Measurements from ENCODE around the gene NRG2. TPM values are rescaled to one million over a fixed set of nuclear protein-coding genes. Genes with fewer than 3 reads are reported as not detected.

Gene NRG2
- total RNA-seq, 1 experiment from 2014 or later, result 0.59 TPM

- Mint-ChIP-seq H3K36me3 (ENCODE audit: insufficient read depth, unreplicated experiment) (no peaks in the 10 kb centered on the region), H3K9me3 (ENCODE audit: unreplicated experiment) (no peaks in the 10 kb centered on the region), H3K4me3 (ENCODE audit: unreplicated experiment) (no peak overlapping the region), H3K27ac (ENCODE audit: unreplicated experiment) (no peak overlapping the region), H3K27me3 (ENCODE audit: insufficient read depth, unreplicated experiment) (peaks cover under 1% of the 10 kb centered on the region), H3K4me1 (ENCODE audit: low read depth, unreplicated experiment) (no peaks in the 10 kb centered on the region)
- peaks cover 17% of the 10 kb centered on the region for H3K4me1 ChIP-seq
- no peak overlapping the region for H3K4me3 ChIP-seq (ENCODE audit: low read depth, low read length)
- ChIA-PET CTCF (interaction anchor here (1.7 kb wide), 1 partner anchor 28 kb away, joined by 7 read pairs; no protein-coding TSS in a partner anchor), POLR2A (no interaction called here)
- no peak for TF ChIP-seq CTCF (IDR thresholded peaks at IDR 0.05; ENCODE audit: insufficient read depth in 1 of 2, low read depth in 1 of 2, low read length in 1 of 2, severe bottlenecking in 1 of 2, unreplicated experiment in 1 of 2)
- H3K9me3 ChIP-seq, result no peaks in the 10 kb centered on the region
- no peaks in the 10 kb centered on the region for H3K36me3 ChIP-seq (ENCODE audit: control insufficient read depth, insufficient read depth, low read length)
- intact Hi-C loops (cut with micrococcal nuclease; ENCODE audit: unreplicated experiment), result loop anchor here (1.0 to 5.0 kb wide), 2 partner anchors 26 to 45 kb away; partner anchors contain the start of gene NRG2
- no peaks in the 10 kb centered on the region for H3K27me3 ChIP-seq (replicated peaks; ENCODE audit: control insufficient read depth, insufficient read depth, low read length)
- peak in 1 of 2 experiments; percentile 14 for DNase-seq
- no TSS peak for BruUV-seq (replicated peaks)
These were observed 45.8 kb downstream of the NRG2 start for GRCh38 chr5:139997276-139997675.

GRCh38 chr5:139995929-139996328 is 47.2 kb downstream of the NRG2 start:
- intact Hi-C loops (cut with micrococcal nuclease; ENCODE audit: unreplicated experiment), result loop anchor here (5.0 kb wide), 1 partner anchor 46 kb away; the partner anchor contains the start of gene NRG2
- Mint-ChIP-seq H3K27ac (ENCODE audit: unreplicated experiment) (no peak overlapping the region), H3K9me3 (ENCODE audit: unreplicated experiment) (no peaks in the 10 kb centered on the region), H3K4me1 (ENCODE audit: low read depth, unreplicated experiment) (no peaks in the 10 kb centered on the region), H3K36me3 (ENCODE audit: insufficient read depth, unreplicated experiment) (no peaks in the 10 kb centered on the region), H3K4me3 (ENCODE audit: unreplicated experiment) (no peak overlapping the region), H3K27me3 (ENCODE audit: insufficient read depth, unreplicated experiment) (no peaks in the 10 kb centered on the region)
- H3K27me3 ChIP-seq (replicated peaks; ENCODE audit: control insufficient read depth, insufficient read depth, low read length), result no peaks in the 10 kb centered on the region
- TF ChIP-seq CTCF (IDR thresholded peaks at IDR 0.05; ENCODE audit: insufficient read depth in 1 of 2, low read depth in 1 of 2, low read length in 1 of 2, severe bottlenecking in 1 of 2, unreplicated experiment in 1 of 2), result no peak
- no peaks in the 10 kb centered on the region for H3K9me3 ChIP-seq
- no peak for DNase-seq
- H3K36me3 ChIP-seq (ENCODE audit: control insufficient read depth, insufficient read depth, low read length), result no peaks in the 10 kb centered on the region
- BruUV-seq (replicated peaks), result no TSS peak
- CTCF ChIA-PET, result no interaction called here
- peaks cover 17% of the 10 kb centered on the region for H3K4me1 ChIP-seq
- no peak overlapping the region for H3K4me3 ChIP-seq (ENCODE audit: low read depth, low read length)
- POLR2A ChIA-PET, result no interaction called here

- CTCF ChIA-PET, result no interaction called here
- POLR2A ChIA-PET, result no interaction called here
These were observed 48.9 kb downstream of the NRG2 start for GRCh38 chr5:139994234-139994633.

More at GRCh38 chr5:139994234-139994633, 48.9 kb downstream of the NRG2 start:
- intact Hi-C loops (cut with micrococcal nuclease; ENCODE audit: unreplicated experiment), result no loop called here
- H3K9me3 Mint-ChIP-seq (ENCODE audit: unreplicated experiment), result no peaks in the 10 kb centered on the region
- BruUV-seq (replicated peaks), result no TSS peak
- peaks cover 17% of the 10 kb centered on the region for H3K4me1 ChIP-seq
- no peak for TF ChIP-seq CTCF (IDR thresholded peaks at IDR 0.05; ENCODE audit: insufficient read depth in 1 of 2, low read depth in 1 of 2, low read length in 1 of 2, severe bottlenecking in 1 of 2, unreplicated experiment in 1 of 2)
- no peaks in the 10 kb centered on the region for H3K27me3 Mint-ChIP-seq (ENCODE audit: insufficient read depth, unreplicated experiment)
- H3K27me3 ChIP-seq (replicated peaks; ENCODE audit: control insufficient read depth, insufficient read depth, low read length), result no peaks in the 10 kb centered on the region
- DNase-seq, result no peak
- no peak overlapping the region for H3K27ac Mint-ChIP-seq (ENCODE audit: unreplicated experiment)
- no peaks in the 10 kb centered on the region for H3K9me3 ChIP-seq
- H3K4me1 Mint-ChIP-seq (ENCODE audit: low read depth, unreplicated experiment), result no peaks in the 10 kb centered on the region
- no peaks in the 10 kb centered on the region for H3K36me3 Mint-ChIP-seq (ENCODE audit: insufficient read depth, unreplicated experiment)
- no peaks in the 10 kb centered on the region for H3K36me3 ChIP-seq (ENCODE audit: control insufficient read depth, insufficient read depth, low read length)
- H3K4me3 Mint-ChIP-seq (ENCODE audit: unreplicated experiment), result no peak overlapping the region
- no peak overlapping the region for H3K4me3 ChIP-seq (ENCODE audit: low read depth, low read length)

Data from Caco-2 (cell line).